IPS-NIHi11 (cell line): ENCODE results near the gene SCN9A.
"Not testable (repeated sequence)": the region's sequence is repeated elsewhere in the genome, so short reads cannot be mapped to it uniquely, and the experiment has no call there.

Source experiments
- DNase-seq: peaks from one replicate; pipeline ENCODE4 v3.0.0; 2012; ENCODE audit warnings: mixed read lengths, low spot score

SCN9A gene

GRCh38 chr2:166375736-166376487 lies at the start of gene SCN9A:
Gene SCN9A (minus strand): TSS chr2:166375944. CDS start chr2:166311756, 64,188 bp downstream.
- peak; percentile 86 for DNase-seq

DNA sequence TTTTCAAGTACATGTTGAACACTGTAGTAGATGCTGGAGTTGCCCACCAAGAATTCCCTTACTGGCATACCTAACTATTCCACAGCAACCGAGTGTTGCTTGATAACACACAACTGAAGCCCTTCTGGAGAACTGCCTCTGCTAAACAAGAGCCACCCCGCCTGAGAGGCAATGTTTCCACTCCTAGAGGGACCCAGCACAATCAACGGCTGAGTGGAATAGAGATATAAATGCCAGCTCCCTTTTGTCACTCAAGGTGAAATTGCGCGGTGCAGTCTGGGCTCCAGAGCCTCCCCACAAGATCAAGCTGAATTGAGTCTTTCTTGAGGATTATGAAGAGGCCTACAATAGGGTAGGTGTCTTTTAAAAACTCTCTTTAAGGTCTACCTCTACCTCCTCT lies 49.1 kb upstream of the SCN9A start:
- no peak for DNase-seq

DNA sequence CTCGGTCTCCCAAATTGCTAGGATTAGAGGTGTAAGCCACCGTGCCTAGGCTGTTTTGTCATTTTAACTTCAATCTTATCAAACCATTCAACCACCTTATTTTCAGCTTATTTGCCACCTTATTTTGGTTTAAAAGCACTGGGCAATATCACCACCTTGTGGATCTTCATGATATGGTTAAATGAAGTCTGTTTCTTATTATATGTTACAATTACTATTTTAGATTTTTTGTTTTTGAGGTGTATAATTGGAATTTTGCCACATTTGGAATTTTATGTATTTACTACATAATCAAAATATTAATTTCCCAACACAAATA lies 43.8 kb upstream of the SCN9A start:
- no peak for DNase-seq

GRCh38 chr2:166418853-166419615 lies 43.3 kb upstream of the SCN9A start:
- no peak for DNase-seq

DNA sequence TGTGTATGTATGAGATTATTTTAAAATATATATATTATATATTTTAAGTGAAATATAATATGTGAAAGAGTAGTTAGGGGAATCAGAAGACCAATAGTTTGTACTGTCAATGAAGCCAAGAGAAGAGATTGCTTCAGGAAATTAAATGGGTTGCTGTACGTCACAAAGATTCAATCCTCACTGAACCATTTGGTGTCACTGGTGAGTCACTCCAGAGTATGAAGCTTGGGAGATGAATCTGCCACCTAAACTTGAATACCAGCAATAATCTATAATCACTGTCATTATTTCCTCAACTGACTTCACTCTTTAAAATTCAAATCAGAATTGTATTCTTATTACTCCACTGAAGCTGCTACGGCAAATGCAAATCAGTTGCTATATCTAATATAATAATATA lies 41.9 kb upstream of the SCN9A start:
- peak; percentile 4 for DNase-seq

GRCh38 chr2:166413255-166413654 lies 37.5 kb upstream of the SCN9A start:
- DNase-seq = no peak

- no peak for DNase-seq
Measured at GRCh38 chr2:166411473-166412230, 35.9 kb upstream of the SCN9A start.

GRCh38 chr2:166410828-166411472 lies 35.2 kb upstream of the SCN9A start:
- no peak for DNase-seq

DNA sequence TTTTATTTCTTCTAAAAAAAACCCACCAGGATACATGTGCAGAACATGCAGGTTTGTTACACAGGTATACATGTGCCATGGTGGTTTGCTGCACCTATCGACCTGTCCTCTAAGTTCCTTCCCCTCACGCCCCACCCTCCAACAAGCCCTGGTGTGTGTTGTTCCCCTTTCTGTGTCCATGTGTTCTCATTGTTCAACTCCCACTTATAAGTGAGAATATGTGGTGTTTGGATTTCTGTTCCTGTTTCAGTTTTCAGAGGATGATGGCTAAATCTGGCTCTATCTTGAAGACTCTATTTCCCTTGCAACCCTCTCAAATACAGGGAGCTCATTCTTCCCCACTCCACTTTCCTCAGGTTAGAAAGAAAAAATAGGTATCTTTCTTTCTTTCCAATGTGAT lies 32.0 kb upstream of the SCN9A start:
- DNase-seq = not testable (repeated sequence)

DNA sequence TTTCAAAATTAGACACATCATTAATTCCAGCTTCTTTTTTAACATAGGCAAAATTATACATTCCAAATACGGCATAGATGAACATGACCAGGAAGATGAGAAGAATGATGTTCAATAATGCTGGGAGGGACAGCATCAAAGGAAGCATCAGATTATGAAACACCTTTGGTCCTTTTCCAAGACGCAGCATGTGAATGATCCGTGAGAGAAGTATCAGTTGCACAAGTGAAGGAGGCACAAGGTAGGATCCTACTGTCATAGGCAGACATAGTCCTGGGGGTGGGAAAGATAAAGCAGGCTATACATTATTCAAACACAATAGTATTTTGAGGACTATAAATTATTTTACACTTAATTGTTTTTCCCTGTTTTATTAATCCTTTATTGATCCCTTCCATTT lies 30.6 kb upstream of the SCN9A start:
- peak; percentile 6 for DNase-seq

- no peak for DNase-seq
Measured at GRCh38 chr2:166405569-166405926, 29.8 kb upstream of the SCN9A start.

GRCh38 chr2:166404831-166405568 lies 29.3 kb upstream of the SCN9A start:
- no peak for DNase-seq

DNA sequence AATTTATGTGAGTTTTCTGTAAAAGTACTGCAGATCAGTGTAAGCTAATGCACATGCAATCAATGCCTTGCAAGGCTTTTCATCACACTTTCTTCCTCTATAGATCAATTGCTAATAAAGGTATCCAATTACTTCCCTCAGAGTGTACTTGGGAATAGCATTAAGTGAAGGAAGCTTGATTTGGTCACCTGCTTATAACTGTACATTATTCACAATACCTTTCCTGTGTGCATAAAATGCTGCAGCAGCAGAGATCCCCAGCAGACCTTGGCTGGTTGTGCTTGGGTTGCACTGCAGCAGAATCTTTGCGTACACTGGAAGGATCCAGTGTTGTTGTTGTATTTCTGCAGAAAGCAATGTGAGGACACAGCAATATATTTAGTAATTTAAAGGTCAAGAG lies 18.5 kb upstream of the SCN9A start:
- DNase-seq = no peak

GRCh38 chr2:166393008-166393407 lies 17.3 kb upstream of the SCN9A start:
- DNase-seq = no peak

GRCh38 chr2:166388481-166389070 lies 12.8 kb upstream of the SCN9A start:
- DNase-seq = no peak

GRCh38 chr2:166385313-166385712 lies 9.6 kb upstream of the SCN9A start:
- no peak for DNase-seq

DNA sequence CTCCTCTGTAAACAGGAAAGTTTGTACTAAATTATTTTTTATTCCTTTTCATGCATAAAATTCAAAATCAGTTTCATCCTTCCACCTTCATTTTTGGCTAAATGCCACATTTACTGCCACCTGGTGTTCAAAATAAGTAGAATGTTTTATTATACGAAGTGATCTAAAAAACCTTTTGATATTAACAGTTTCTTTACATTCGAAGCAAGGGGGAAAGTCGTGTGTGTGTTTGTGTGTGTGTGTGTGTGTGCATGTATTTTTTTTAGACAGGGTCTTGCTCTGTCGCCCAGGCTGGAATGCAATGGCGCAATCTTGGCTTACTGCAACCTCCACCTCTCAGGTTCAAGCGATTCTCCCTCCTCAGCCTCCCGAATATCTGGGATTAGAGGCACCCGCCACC lies 9.0 kb upstream of the SCN9A start:
- DNase-seq = no peak

- no peak for DNase-seq
Measured at GRCh38 chr2:166382448-166382847, 6.7 kb upstream of the SCN9A start.

GRCh38 chr2:166380615-166381014 lies 4.9 kb upstream of the SCN9A start:
- DNase-seq = no peak

GRCh38 chr2:166376873-166377272 lies 1.1 kb upstream of the SCN9A start:
- DNase-seq = no peak

DNA sequence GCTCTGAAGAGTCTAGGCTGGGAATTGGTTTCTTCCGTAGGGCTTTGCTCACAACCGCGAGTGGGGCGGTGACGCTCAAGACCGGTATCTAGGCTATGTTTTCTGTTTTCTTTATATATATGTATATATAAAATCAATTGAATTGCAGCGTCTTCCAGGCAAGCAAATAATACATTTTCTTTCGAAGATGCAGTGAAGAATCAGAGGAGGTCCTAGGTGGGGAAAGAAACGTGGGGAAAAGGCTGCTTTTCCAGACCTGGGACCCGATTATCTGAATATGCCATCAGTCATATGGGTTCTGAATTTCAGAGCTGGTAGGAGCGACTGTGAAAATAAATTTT lies 714 bp upstream of the SCN9A start:
- DNase-seq = no peak
